HG03060 (cell line): ENCODE results near the gene HTD2.
"Not testable (repeated sequence)": the region's sequence is repeated elsewhere in the genome, so short reads cannot be mapped to it uniquely, and the experiment has no call there.

Source experiments
- ATAC-seq: cut with Tn5 transposase; IDR thresholded peaks from one replicate; pipeline ENCODE4 v1.9.1; 2021; ENCODE audit warnings: low read depth, moderate number of reproducible peaks; ENCODE audit not compliant: unreplicated experiment

The HTD2 gene

GRCh38 chr3:58305882-58306711 lies at the start of gene HTD2, which contains the start of gene RPP14:
Gene HTD2, plus strand, starts transcription at chr3:58306520. Its CDS starts 11,094 bp downstream, at chr3:58317614.
Gene RPP14, plus strand, starts transcription at chr3:58306245. Its CDS starts 4,085 bp downstream, at chr3:58310330.
- ATAC-seq = peak; percentile 65

- ATAC-seq = no peak
These were observed 47.8 kb upstream of the HTD2 start for GRCh38 chr3:58258392-58259055.

DNA sequence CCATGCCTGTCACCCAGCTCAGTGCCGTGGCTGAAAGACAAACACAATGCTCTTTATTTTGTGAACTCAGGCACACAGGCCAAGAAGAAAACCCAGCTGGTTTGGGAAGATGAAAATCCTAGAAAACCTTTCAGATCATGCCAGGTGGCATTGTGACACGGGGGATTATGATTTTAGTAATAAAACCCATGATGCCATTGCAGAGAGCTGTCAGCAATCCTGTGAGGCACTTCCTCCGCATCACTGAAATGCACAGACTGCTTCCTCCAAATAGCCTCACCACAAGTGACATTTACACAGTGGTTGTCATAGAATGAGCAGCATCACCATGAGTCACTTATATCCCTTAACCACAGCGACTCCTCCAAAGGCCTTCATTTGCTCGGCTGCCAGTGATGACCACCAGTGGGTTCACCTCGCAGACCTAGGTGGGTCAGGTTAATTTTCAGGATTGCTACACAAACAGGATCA lies 46.0 kb upstream of the HTD2 start:
- no peak for ATAC-seq

- no peak for ATAC-seq
These were observed 45.6 kb upstream of the HTD2 start for GRCh38 chr3:58260733-58261132.

GRCh38 chr3:58261954-58262666 lies 44.2 kb upstream of the HTD2 start:
- no peak for ATAC-seq

GRCh38 chr3:58266577-58266976 lies 39.7 kb upstream of the HTD2 start:
- ATAC-seq = no peak

- ATAC-seq = not testable (repeated sequence)
These were observed 38.8 kb upstream of the HTD2 start for GRCh38 chr3:58267543-58267942.

- no peak for ATAC-seq
These were observed 37.0 kb upstream of the HTD2 start for GRCh38 chr3:58269356-58269755.

DNA sequence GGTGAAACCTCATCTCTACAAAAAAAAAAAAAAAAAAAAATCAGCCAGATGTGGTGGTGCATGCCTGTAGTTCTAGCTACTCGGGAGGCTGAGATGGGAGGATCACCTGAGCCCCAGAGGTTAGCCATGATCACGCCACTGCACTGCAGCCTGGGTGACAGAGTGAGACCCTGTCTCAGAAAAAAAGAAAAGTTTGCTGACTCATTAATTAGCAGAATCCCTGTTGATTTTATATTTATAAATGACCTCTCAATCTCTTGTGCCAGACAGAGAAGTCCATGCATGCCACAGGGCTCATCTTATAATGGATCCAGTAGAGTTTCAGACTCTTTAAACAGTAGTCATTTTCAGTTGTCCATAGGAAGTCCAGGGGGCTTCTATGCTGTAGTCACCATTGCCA lies 35.8 kb upstream of the HTD2 start:
- ATAC-seq = no peak

DNA sequence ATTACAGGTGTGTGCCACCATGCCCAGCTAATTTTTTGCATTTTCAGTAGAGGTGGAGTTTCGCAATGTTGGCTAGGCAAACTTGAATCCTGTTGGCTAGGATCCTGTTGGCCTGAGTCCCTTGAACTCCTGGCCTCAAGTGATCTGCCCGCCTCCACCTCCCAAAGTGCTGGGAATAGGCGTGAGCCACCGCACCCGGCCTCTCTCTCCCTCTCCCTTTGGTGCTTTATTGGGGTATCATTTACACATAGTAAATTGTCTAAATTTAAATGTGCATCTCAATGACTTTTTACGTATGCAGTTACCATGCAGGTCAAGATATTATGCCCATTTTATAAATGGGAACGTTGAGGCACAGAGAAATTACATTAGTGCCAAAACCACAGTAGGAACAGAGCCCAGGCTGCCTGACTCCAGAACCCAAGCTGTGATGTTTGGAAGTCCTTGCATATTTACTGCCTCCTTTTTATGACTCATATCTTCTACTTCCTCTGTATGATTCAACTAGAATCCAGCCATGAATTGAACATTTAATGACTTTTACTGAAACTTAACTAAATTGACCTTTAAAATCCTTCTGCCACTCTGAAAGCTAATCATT lies 34.3 kb upstream of the HTD2 start:
- ATAC-seq = no peak

- ATAC-seq = no peak
These were observed 33.4 kb upstream of the HTD2 start for GRCh38 chr3:58272891-58273290.

DNA sequence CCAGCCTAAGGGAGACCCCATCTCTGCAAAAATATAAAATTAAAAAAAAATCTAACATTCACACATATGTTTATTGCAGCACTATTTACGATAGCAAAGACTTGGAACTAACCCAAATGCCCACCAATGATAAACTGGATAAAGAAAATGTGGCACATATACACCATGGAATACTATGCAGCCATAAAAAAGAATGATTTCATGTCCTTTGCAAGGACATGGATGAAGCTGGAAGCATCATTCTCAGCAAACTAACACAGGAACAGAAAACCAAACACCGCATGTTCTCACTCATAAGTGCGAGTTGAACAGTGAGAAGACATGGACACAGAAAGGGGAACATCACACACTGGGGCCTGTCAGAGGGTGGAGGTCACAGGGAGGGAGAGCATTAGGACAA lies 33.0 kb upstream of the HTD2 start:
- not testable (repeated sequence) for ATAC-seq

GRCh38 chr3:58274027-58274614 lies 32.2 kb upstream of the HTD2 start:
- no peak for ATAC-seq

GRCh38 chr3:58281069-58281468 lies 25.3 kb upstream of the HTD2 start:
- ATAC-seq = no peak

- no peak for ATAC-seq
These were observed 21.0 kb upstream of the HTD2 start for GRCh38 chr3:58285334-58285733.

- ATAC-seq = no peak
These were observed 19.0 kb upstream of the HTD2 start for GRCh38 chr3:58287354-58287753.

DNA sequence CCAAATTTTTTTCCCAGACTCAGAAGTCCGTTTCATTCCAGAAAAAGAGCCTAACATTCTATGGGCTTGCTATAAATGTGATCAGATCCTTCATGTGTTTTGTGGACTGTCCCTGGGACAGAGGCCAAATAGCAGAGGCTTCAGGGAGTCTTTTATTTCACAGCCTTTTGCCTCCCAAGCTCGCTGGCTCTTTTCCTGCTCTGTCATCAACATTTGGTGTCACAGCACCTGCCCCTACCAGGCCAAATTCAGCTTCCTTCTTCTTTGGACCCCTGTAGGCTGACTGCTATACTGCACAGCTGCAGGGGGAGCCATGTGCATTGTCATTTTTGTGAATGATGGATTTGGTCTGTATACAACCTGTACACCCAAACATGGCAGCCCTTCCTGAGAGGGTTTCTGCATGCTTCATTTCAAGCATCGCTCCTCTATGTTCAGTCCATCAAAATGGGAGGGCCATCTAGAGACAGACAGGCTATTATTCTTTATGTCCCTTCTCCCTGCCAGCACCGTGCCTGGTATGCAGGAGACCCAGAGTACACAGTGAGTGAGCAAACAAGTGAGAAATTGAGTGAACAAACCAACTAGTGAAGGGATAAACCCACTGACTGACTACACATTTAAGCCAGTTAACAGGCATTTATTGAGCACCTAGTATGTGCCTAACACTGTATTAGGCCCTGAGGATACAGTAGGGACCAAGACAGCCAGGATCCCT lies 18.1 kb upstream of the HTD2 start:
- ATAC-seq = no peak

GRCh38 chr3:58288964-58289613 lies 17.2 kb upstream of the HTD2 start:
- ATAC-seq = not testable (repeated sequence)

DNA sequence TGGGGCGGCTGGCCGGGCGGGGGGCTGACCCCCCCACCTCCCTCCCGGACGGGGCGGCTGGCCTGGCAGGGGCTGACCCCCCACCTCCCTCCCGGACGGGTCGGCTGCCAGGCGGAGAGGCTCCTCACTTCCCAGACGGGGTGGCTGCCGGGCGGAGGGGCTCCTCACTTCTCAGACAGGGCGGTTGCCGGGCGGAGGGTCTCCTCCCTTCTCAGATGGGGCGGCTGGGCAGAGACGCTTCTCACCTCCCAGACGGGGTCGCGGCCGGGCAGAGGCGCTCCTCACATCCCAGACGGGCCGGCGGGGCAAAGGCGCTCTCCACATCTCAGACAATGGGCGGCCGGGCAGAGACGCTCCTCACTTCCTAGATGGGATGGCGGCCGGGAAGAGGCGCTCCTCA lies 15.9 kb upstream of the HTD2 start:
- ATAC-seq = not testable (repeated sequence)
